Measurements from ENCODE around the gene SYNJ2. TPM values are rescaled to one million over a fixed set of nuclear protein-coding genes. Genes with fewer than 3 reads are reported as not detected.

Gene SYNJ2
- total and polyA plus RNA-seq, 2 donors from 2014 or later, result 1.7 to 15.8 TPM

- Histone ChIP-seq H3K9me3 (ENCODE audit: control insufficient read depth in 2 of 3, insufficient read depth in 1 of 3, low read length in 3 of 3) (no peaks in the 10 kb centered on the region), H3K27me3 (ENCODE audit: control insufficient read depth, insufficient read depth, low read length) (no peaks in the 10 kb centered on the region), H3K36me3 (ENCODE audit: control insufficient read depth in 2 of 3, insufficient read depth in 3 of 3, low read length in 3 of 3) (peaks cover 0 to 7% (median 5%) of the 10 kb centered on the region in 3 donors), H3K27ac (ENCODE audit: low read depth in 2 of 2, low read length in 2 of 2) (peak overlapping the region; percentile 63 to 85), H3K4me1 (ENCODE audit: control insufficient read depth in 2 of 3, insufficient read depth in 2 of 3, low read depth in 1 of 3, low read length in 3 of 3) (peaks cover 0 to 11% (median 0%) of the 10 kb centered on the region in 3 donors), H3K9ac (ENCODE audit: low read length in 3 of 3) (peak overlapping the region in 1 of 3 donors; percentile 29), H3K4me3 (ENCODE audit: low read length in 3 of 3) (peak overlapping the region in 2 of 3 donors; percentile 63 to 64)
- DNase-seq (no peak), FAIRE-seq (no peak)
- intact Hi-C loops (cut with DNase I), result no loop called here
- TF ChIP-seq CTCF (IDR thresholded peaks at IDR 0.05; ENCODE audit: borderline replicate concordance, extremely low read depth, insufficient read depth), result no peak
Measured at GRCh38 chr6:158087224-158087867, 105.7 kb downstream of the SYNJ2 start.

GRCh38 chr6:158092806-158093205, 111.1 kb downstream of the SYNJ2 start:
- Histone ChIP-seq H3K9me3 (ENCODE audit: control insufficient read depth in 2 of 3, insufficient read depth in 1 of 3, low read length in 3 of 3) (no peaks in the 10 kb centered on the region), H3K27me3 (ENCODE audit: control insufficient read depth, insufficient read depth, low read length) (no peaks in the 10 kb centered on the region), H3K4me1 (ENCODE audit: control insufficient read depth in 2 of 3, insufficient read depth in 2 of 3, low read depth in 1 of 3, low read length in 3 of 3) (no peaks in the 10 kb centered on the region), H3K9ac (ENCODE audit: low read length in 3 of 3) (no peak overlapping the region), H3K36me3 (ENCODE audit: control insufficient read depth in 2 of 3, insufficient read depth in 3 of 3, low read length in 3 of 3) (peaks cover 0 to 7% (median 6%) of the 10 kb centered on the region in 3 donors), H3K27ac (ENCODE audit: low read depth in 2 of 2, low read length in 2 of 2) (no peak overlapping the region), H3K4me3 (ENCODE audit: low read length in 3 of 3) (no peak overlapping the region)
- intact Hi-C loops (cut with DNase I), result no loop called here
- no peak for TF ChIP-seq CTCF (IDR thresholded peaks at IDR 0.05; ENCODE audit: borderline replicate concordance, extremely low read depth, insufficient read depth)
- DNase-seq (no peak), FAIRE-seq (no peak)

- DNase-seq, result peak in 1 of 5 donors; percentile 2
- no peak for TF ChIP-seq CTCF (IDR thresholded peaks at IDR 0.05; ENCODE audit: borderline replicate concordance, extremely low read depth, insufficient read depth)
- no peak overlapping the region for H3K9ac ChIP-seq (ENCODE audit: low read length in 3 of 3)
- H3K4me3 ChIP-seq (ENCODE audit: low read length in 3 of 3), result no peak overlapping the region
- no peaks in the 10 kb centered on the region for H3K4me1 ChIP-seq (ENCODE audit: control insufficient read depth in 2 of 3, insufficient read depth in 2 of 3, low read depth in 1 of 3, low read length in 3 of 3)
- H3K9me3 ChIP-seq (ENCODE audit: control insufficient read depth in 2 of 3, insufficient read depth in 1 of 3, low read length in 3 of 3), result no peaks in the 10 kb centered on the region
- no peak overlapping the region for H3K27ac ChIP-seq (ENCODE audit: low read depth in 2 of 2, low read length in 2 of 2)
- peaks cover 0 to 7% (median 6%) of the 10 kb centered on the region in 3 donors for H3K36me3 ChIP-seq (ENCODE audit: control insufficient read depth in 2 of 3, insufficient read depth in 3 of 3, low read length in 3 of 3)
- H3K27me3 ChIP-seq (ENCODE audit: control insufficient read depth, insufficient read depth, low read length), result no peaks in the 10 kb centered on the region
- no peak for FAIRE-seq
- intact Hi-C loops (cut with DNase I), result no loop called here
Measured at GRCh38 chr6:158095031-158095430, 113.4 kb downstream of the SYNJ2 start.

Data from kidney (tissue), 14 donors.